H1 (cell line): ENCODE data around the gene MICALL2. TPM values are rescaled to one million over a fixed set of nuclear protein-coding genes. Genes with fewer than 3 reads are reported as not detected.

ENCODE experiments used
- CTCF ChIA-PET: fragments of 300-600 bp; sonication (Branson Sonifier 250); formaldehyde crosslinking; loops from one replicate; lab custom pipeline; 2021; ENCODE audit not compliant: partially characterized antibody; lab: Charles Lee
- POLR2A ChIA-PET: fragments of 300-600 bp; sonication (Branson Sonifier 250); formaldehyde crosslinking; loops from one replicate; lab custom pipeline; 2021; ENCODE audit warnings: inconsistent platforms; ENCODE audit not compliant: partially characterized antibody; lab: Charles Lee
- DNase-seq, 2 experiments: peaks; one replicate each; pipeline versions ENCODE4 v3.0.0 to v3.0.0-alpha.2; 2010 to 2022; ENCODE audit warnings: low spot score in 2 of 2, low read depth in 1 of 2, mixed read lengths in 1 of 2
- FAIRE-seq: peaks from 2 replicates; lab custom pipeline; 2011; peaks lifted over from hg19 to GRCh38; lab: Jason Lieb, UNC
- H2AFZ ChIP-seq: 2 replicates; pipeline ENCODE4 v1.8.1; 2012; ENCODE audit warnings: low read length, inconsistent platforms
- H2AK5ac ChIP-seq: 2 replicates; pipeline ENCODE4 v1.6.1; 2013; ENCODE audit warnings: low read depth, low read length
- H2BK120ac ChIP-seq: replicated peaks from 2 replicates; pipeline ENCODE3; 2013; ENCODE audit warnings: low read depth, low read length, inconsistent platforms
- H2BK12ac ChIP-seq: 2 replicates; pipeline ENCODE4 v1.6.1; 2013; ENCODE audit warnings: low read depth, low read length
- H2BK15ac ChIP-seq: 2 replicates; pipeline ENCODE4 v1.6.1; 2013; ENCODE audit warnings: low read length
- H2BK20ac ChIP-seq: 2 replicates; pipeline ENCODE4 v1.6.1; 2013; ENCODE audit warnings: low read length
- H2BK5ac ChIP-seq: 2 replicates; pipeline ENCODE4 v1.6.1; 2013; ENCODE audit warnings: low read depth, low read length
- H3K14ac ChIP-seq: 2 replicates; pipeline ENCODE4 v1.6.1; 2013; ENCODE audit warnings: inconsistent platforms; ENCODE audit not compliant: insufficient read length
- H3K18ac ChIP-seq: 2 replicates; pipeline ENCODE4 v1.6.1; 2013; ENCODE audit warnings: low read length; ENCODE audit errors: extremely low read depth
- H3K23ac ChIP-seq: 2 replicates; pipeline ENCODE4 v1.6.1; 2013; ENCODE audit warnings: inconsistent platforms; ENCODE audit not compliant: insufficient read length
- H3K23me2 ChIP-seq: 2 replicates; pipeline ENCODE4 v1.6.1; 2013; ENCODE audit warnings: low read depth, low read length
- H3K27ac ChIP-seq: 2 replicates; pipeline ENCODE4 v1.6.1; 2011; ENCODE audit warnings: low read depth, low read length, inconsistent platforms
- H3K27me3 ChIP-seq, 4 experiments: replicated peaks in 1 of 4; 1 replicate in 1 of 4; 2 replicates in 3 of 4; pipeline versions ENCODE4 v1.6.1 to v1.8.1; 2011 to 2013; ENCODE audit warnings: low read length in 3 of 4, mild to moderate bottlenecking in 3 of 4, inconsistent platforms in 2 of 4, mixed read lengths in 2 of 4, moderate library complexity in 1 of 4; ENCODE audit not compliant: control insufficient read depth in 3 of 4, insufficient read depth in 3 of 4; ENCODE audit errors: extremely low read depth in 1 of 4
- H3K36me3 ChIP-seq, 4 experiments: 2 replicates each; pipeline versions ENCODE4 v1.6.1 to v1.8.1; 2011 to 2013; ENCODE audit warnings: mild to moderate bottlenecking in 4 of 4, low read length in 3 of 4, moderate library complexity in 2 of 4, control low read depth in 1 of 4, inconsistent platforms in 1 of 4; ENCODE audit not compliant: insufficient read depth in 4 of 4, control insufficient read depth in 2 of 4
- H3K4ac ChIP-seq: replicated peaks from 2 replicates; pipeline ENCODE3; 2013; ENCODE audit warnings: low read length, low read depth, mixed read lengths, inconsistent platforms; ENCODE audit not compliant: insufficient read length
- H3K4me1 ChIP-seq, 4 experiments: replicated peaks in 1 of 4; 1 replicate in 1 of 4; 2 replicates in 3 of 4; pipeline versions ENCODE4 v1.6.1 to v1.8.1; 2011 to 2013; ENCODE audit warnings: low read length in 3 of 4, inconsistent platforms in 2 of 4, mixed read lengths in 1 of 4; ENCODE audit not compliant: insufficient read depth in 4 of 4, control insufficient read depth in 3 of 4
- H3K4me2 ChIP-seq, 2 experiments: 2 replicates each; pipeline versions ENCODE4 v1.6.1 to v1.8.1; 2011 to 2013; ENCODE audit warnings: low read depth in 2 of 2, low read length in 2 of 2, control low read depth in 1 of 2, inconsistent platforms in 1 of 2, mild to moderate bottlenecking in 1 of 2; ENCODE audit not compliant: insufficient read depth in 1 of 2
- H3K4me3 ChIP-seq, 4 experiments: fragments of 200-600, 300-600 bp in 1 of 4; sonication (generic), shearing (Covaris generic), sonication (Bioruptor Twin) in 1 of 4; 2 replicates each; pipeline versions ENCODE4 v1.5.1 to v1.8.1; 2011 to 2016; ENCODE audit warnings: low read length in 4 of 4, low read depth in 3 of 4, control low read depth in 2 of 4, inconsistent platforms in 2 of 4, mild to moderate bottlenecking in 2 of 4, mixed read lengths in 1 of 4, moderate library complexity in 1 of 4; ENCODE audit not compliant: insufficient read depth in 2 of 4; ENCODE audit errors: extremely low read depth in 1 of 4
- H3K56ac ChIP-seq: replicated peaks from 2 replicates; pipeline ENCODE3; 2013; ENCODE audit warnings: low read depth, mild to moderate bottlenecking, mixed read lengths, low read length, inconsistent platforms; ENCODE audit not compliant: insufficient read length
- H3K79me1 ChIP-seq: 2 replicates; pipeline ENCODE4 v1.6.1; 2013; ENCODE audit warnings: low read depth, low read length, control low read depth
- H3K79me2 ChIP-seq, 2 experiments: 2 replicates each; pipeline versions ENCODE4 v1.6.1 to v1.8.1; 2012 to 2013; ENCODE audit warnings: low read length in 2 of 2, mild to moderate bottlenecking in 2 of 2, inconsistent platforms in 1 of 2; ENCODE audit not compliant: insufficient read depth in 2 of 2, control insufficient read depth in 1 of 2
- H3K9ac ChIP-seq, 4 experiments: replicated peaks in 1 of 4; 1 replicate in 1 of 4; 2 replicates in 3 of 4; pipeline versions ENCODE4 v1.6.1 to v1.8.1; 2011 to 2013; ENCODE audit warnings: low read depth in 3 of 4, low read length in 3 of 4, control low read depth in 2 of 4, mild to moderate bottlenecking in 2 of 4, moderate library complexity in 2 of 4, inconsistent platforms in 1 of 4; ENCODE audit errors: extremely low read depth in 1 of 4
- H3K9me3 ChIP-seq, 2 experiments: 2 replicates each; pipeline versions ENCODE4 v1.6.1 to v1.8.1; 2012 to 2013; ENCODE audit warnings: mild to moderate bottlenecking in 2 of 2, moderate library complexity in 2 of 2, control low read depth in 1 of 2, inconsistent platforms in 1 of 2, low read depth in 1 of 2, low read length in 1 of 2, mixed read lengths in 1 of 2; ENCODE audit not compliant: insufficient read depth in 2 of 2
- H4K20me1 ChIP-seq, 2 experiments: replicated peaks in 1 of 2; 2 replicates each; pipeline versions ENCODE3 to v1.8.1; 2011 to 2013; ENCODE audit warnings: inconsistent platforms in 2 of 2, low read length in 2 of 2, mild to moderate bottlenecking in 1 of 2; ENCODE audit not compliant: insufficient read depth in 2 of 2, control insufficient read depth in 1 of 2
- H4K5ac ChIP-seq: 2 replicates; pipeline ENCODE4 v1.6.1; 2013; ENCODE audit warnings: low read length, low read depth, mixed read lengths, inconsistent platforms; ENCODE audit not compliant: insufficient read length
- H4K8ac ChIP-seq: 2 replicates; pipeline ENCODE4 v1.8.0; 2013; ENCODE audit warnings: mild to moderate bottlenecking, moderate library complexity, low read length, inconsistent platforms; ENCODE audit not compliant: insufficient read depth; ENCODE audit errors: extremely low read depth
- H4K91ac ChIP-seq: replicated peaks from 2 replicates; pipeline ENCODE3; 2013; ENCODE audit warnings: low read length, mixed read lengths, inconsistent platforms; ENCODE audit not compliant: insufficient read length
- RAD21 ChIP-seq, 2 experiments: IDR thresholded peaks in 1 of 2; conservative IDR thresholded peaks in 1 of 2; 2 replicates each; pipeline ENCODE4 v1.6.1; 2011; ENCODE audit warnings: low read depth in 2 of 2, low read length in 2 of 2, improper control_type of control experiment in 1 of 2, inconsistent platforms in 1 of 2, mild to moderate bottlenecking in 1 of 2, moderate library complexity in 1 of 2
- RNF2 ChIP-seq: fragments of 200-900, 300-1000 bp; sonication (generic); IDR thresholded peaks from 2 replicates; pipeline ENCODE4 v1.7.1; 2016; ENCODE audit warnings: borderline replicate concordance, low read depth, mild to moderate bottlenecking, antibody characterized with exemption, low read length; ENCODE audit not compliant: poor library complexity, severe bottlenecking; ENCODE audit errors: missing control alignments
- WGBS, 2 experiments: shearing (Covaris generic) in 1 of 2; methylation state at CpG; one replicate each; pipeline versions ENCODE4 v1.1.6 to v1.1.7; 2013 to 2015; ENCODE audit warnings: low lambda C conversion rate in 2 of 2, mixed read lengths in 2 of 2, inconsistent platforms in 1 of 2, low coverage in 1 of 2, missing lambda C conversion rate in 1 of 2; ENCODE audit not compliant: insufficient replicate concordance in 2 of 2, insufficient coverage in 1 of 2, insufficient read length in 1 of 2; ENCODE audit errors: extremely low coverage in 1 of 2, missing lambda C conversion rate in 1 of 2; 5-methylcytosine and 5-hydroxymethylcytosine counted together
- polyA plus RNA-seq, 7 experiments: library from polyadenylated mRNA; depleted of rRNA in 3 of 7; stranded (reverse) in 5 of 7; unstranded in 2 of 7; fragments of >200 nt in 5 of 7; fragments of 200-250 nt in 2 of 7; gene quantifications; 1 replicate in 5 of 7; 2 replicates in 1 of 7; 4 replicates in 1 of 7; pipeline versions ENCODE4 v1.2.1 to v1.2.3, GENCODE V29; 2011 to 2013; ENCODE audit warnings: missing spikeins in 2 of 7, mixed read lengths in 2 of 7
- total RNA-seq: library from RNA; stranded (reverse); fragmentation: NEBNext Ultra II Directional; extraction: Animal tissue kit (Norgen Biotek cat#: 25700); gene quantifications from 2 replicates; pipeline ENCODE4 v1.2.1, GENCODE V29; 2021

Gene MICALL2
- total and polyA plus RNA-seq, 2 of the 8 experiments (the other 6 are each of a cell fraction or from before 2014, with no cell fraction given): 5.3 to 8.5 TPM

DNA sequence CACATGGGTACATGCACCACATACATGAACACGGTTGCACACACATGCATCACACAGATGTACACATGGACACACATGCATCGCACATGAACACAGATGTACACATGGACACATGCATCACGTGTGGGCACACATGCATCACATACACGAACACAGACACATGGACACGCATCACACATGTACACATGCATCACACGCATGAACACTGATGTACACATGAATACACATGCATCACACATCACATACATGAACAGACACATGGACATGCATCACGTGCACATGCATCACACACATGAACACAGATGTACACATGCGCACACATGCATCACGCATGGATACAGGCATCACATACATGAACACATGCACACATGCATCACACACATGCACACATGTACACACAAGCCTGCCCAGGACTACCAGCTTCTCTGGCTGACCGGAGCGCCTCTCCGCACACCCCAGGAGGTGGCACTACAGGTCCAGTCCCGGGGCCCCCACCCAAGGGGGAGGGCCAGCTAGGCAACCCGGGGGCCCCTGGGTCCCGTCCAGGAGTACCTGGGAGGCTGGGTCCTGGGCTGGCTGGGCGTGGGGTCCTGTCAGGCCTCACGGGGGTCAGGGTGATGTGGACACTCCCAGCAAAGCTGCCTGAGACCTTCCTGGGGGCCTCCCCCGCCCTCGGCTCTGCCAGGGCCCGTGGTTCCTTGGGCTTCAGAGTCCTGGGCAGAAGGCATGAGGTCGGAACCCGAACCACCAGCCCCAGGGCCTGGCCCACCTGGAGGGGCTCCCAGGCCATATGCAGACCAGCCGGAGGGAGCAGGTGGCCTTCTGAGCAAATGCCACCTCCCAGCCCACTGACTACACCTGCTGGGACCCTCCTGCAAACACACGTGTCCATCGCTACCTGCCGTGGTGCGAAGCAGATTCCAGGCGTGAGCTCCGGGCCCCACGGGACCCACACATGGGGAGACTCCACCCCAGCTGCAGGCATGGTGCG is 19.6 kb downstream of the MICALL2 start:
- Histone ChIP-seq H2BK20ac (no peak overlapping the region), H3K36me3 (no peaks in the 10 kb centered on the region), H3K23ac (no peak overlapping the region), H3K56ac (no peak overlapping the region), H2BK120ac (no peak overlapping the region), H3K27me3 (no peaks in the 10 kb centered on the region), H3K18ac (no peak overlapping the region), H4K8ac (no peak overlapping the region; the same call in 1 of the 2 replicates), H2AK5ac (0 out of 2 replicates have a peak overlapping the region, but pooled peaks have one; percentile 46), H3K9ac (no peak overlapping the region), H4K20me1 (peaks cover 0 to 6% of the 10 kb centered on the region in 2 experiments), H3K79me1 (no peaks in the 10 kb centered on the region), H3K14ac (no peak overlapping the region), H2AFZ (no peak overlapping the region), H4K5ac (no peak overlapping the region), H2BK15ac (no peak overlapping the region; the same call in 1 of the 2 replicates), H3K4me1 (no peaks in the 10 kb centered on the region; a peak in 1 of 7 replicates), H3K4ac (peak overlapping the region; percentile 81), H2BK12ac (no peak overlapping the region), H3K27ac (no peak overlapping the region), H3K4me3 (no peak overlapping the region), H3K23me2 (no peaks in the 10 kb centered on the region), H3K79me2 (peaks cover 0 to 3% of the 10 kb centered on the region in 2 experiments; a peak in 1 of 4 replicates), H3K4me2 (no peak overlapping the region), H2BK5ac (peak overlapping the region; percentile 12; the same call in 1 of the 2 replicates), H4K91ac (peak overlapping the region; percentile 4), H3K9me3 (peaks cover 0 to 3% of the 10 kb centered on the region in 2 experiments; a peak in 1 of 4 replicates)
- ChIA-PET CTCF (interaction anchor here (1.0 to 2.4 kb wide), 9 partner anchors 9 to 262 kb away, joined by 3 to 14 read pairs (median 5); no protein-coding TSS in a partner anchor), POLR2A (interaction anchor here (1.0 kb wide), 1 partner anchor 13 kb away, joined by 3 read pairs; no protein-coding TSS in a partner anchor)
- FAIRE-seq (no peak), DNase-seq (no peak)
- TF ChIP-seq RAD21 (IDR thresholded peaks at IDR 0.05 in 1 of 2, conservative IDR thresholded peaks at IDR 0.05 in 1 of 2; ENCODE audit: low read depth in 2 of 2, low read length in 2 of 2) (peak in 1 of 2 experiments; percentile 13; a peak in 1 of 4 replicates), RNF2 (no peak)
- WGBS, 2 experiments: 93% methylated on average over 28 of the region's 31 CpGs; no CpG with 5 or more reads in 1 of the 2 experiments
